Left kidney (tissue), 2 donors: ENCODE data around the gene AS3MT. TPM values are rescaled to one million over a fixed set of nuclear protein-coding genes. Genes with fewer than 3 reads are reported as not detected.
"Not testable (repeated sequence)": the region's sequence is repeated elsewhere in the genome, so short reads cannot be mapped to it uniquely, and the experiment has no call there.

ENCODE experiments used
- DNase-seq: peaks from one replicate; pipeline ENCODE4 v3.0.0-alpha.2; 2013
- polyA plus RNA-seq: library from polyadenylated mRNA; unstranded; fragments of 120-200 nt; gene quantifications from one replicate; pipeline ENCODE4 v1.2.1, GENCODE V29; 2013; ENCODE audit not compliant: insufficient read length

The AS3MT gene
- polyA plus RNA-seq, 1 donor, result 21.8 TPM

DNA sequence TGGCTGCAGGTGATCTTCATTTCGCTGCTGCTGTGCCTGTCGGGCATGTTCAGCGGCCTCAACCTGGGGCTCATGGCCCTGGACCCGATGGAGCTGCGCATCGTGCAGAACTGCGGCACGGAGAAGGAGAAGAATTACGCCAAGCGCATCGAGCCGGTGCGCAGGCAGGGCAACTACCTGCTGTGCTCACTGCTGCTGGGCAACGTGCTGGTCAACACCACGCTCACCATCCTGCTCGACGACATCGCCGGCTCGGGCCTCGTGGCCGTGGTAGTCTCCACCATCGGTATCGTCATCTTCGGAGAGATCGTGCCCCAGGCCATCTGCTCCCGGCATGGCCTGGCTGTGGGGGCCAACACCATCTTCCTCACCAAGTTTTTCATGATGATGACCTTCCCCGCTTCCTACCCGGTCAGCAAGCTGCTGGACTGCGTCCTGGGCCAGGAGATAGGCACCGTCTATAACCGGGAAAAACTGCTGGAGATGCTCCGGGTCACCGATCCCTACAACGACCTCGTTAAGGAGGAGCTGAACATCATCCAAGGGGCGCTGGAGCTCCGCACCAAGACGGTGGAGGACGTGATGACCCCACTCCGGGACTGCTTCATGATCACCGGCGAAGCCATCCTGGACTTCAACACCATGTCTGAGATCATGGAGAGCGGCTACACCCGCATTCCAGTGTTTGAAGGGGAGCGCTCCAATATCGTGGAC lies 50.1 kb downstream of the AS3MT start:
- peak; percentile 19 for DNase-seq

DNA sequence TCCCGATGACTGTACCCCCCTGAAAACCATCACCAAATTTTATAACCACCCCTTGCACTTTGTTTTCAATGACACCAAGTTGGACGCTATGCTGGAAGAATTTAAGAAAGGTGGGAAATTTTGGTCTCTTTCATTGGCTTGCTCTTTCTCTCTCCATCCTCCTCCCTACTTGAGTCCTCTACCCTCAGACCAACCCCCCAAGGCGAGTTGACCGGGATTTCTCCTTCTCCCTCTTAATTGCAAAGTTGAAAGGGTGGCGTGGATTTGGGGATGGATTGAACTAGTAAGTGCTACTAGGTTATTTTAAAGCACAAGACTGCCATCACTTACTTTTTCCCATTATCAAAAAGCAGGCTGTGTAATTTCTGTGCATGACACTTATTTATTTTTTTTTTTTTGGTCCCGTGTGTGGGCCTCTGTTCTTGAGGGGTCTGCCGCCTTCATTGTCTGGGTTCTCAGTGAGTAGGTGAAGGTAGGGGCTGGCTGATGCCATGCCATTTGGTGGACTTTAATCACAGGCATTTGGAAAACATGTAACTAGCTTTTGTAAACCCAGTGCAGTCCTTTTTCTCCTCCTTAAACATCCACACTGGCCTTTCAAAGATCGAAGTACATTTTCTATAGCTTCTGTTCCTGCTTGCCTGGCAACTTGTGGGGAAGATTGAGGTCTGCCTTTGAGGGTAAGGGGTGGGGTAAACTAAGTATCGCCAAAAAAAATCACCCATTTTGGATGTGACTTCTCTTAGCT lies 50.9 kb downstream of the AS3MT start:
- no peak for DNase-seq

DNA sequence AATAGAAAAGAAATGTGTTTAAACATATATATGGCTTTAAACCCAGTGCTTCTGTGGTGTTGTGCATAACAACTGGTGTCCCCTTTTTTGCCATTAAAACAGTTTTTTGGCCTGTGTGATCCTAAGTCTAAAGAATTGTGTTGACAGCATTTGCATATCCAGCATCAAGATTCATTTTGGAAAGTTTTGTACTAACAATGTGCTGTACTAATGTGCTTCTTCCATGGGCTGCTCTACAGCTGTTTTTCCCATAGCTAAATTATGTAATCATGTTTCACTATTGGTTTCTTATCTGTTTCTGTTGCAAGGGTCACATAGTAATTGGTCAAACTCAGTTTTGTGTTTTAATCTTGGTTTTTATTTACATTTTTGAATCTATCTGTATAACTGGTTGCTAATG lies 54.3 kb downstream of the AS3MT start:
- no peak for DNase-seq

DNA sequence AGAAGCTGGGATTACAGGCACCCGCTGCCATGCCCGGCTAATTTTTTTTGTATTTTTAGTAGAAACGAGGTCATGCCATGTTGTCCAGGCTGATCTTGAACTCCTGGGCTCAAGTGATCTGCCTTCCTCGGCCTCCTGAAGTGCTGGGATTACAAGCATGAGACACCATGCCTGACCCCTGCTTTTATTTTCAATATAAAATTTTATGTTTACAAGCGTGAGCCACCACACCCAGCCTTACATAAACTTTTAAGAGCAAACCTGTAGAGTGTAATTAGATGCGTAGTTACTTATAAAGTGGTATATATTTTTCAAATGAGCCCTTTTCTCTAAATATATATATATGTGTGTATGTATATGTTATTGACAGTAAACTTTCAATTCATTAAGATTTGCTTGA lies 57.6 kb downstream of the AS3MT start:
- DNase-seq, result no peak

DNA sequence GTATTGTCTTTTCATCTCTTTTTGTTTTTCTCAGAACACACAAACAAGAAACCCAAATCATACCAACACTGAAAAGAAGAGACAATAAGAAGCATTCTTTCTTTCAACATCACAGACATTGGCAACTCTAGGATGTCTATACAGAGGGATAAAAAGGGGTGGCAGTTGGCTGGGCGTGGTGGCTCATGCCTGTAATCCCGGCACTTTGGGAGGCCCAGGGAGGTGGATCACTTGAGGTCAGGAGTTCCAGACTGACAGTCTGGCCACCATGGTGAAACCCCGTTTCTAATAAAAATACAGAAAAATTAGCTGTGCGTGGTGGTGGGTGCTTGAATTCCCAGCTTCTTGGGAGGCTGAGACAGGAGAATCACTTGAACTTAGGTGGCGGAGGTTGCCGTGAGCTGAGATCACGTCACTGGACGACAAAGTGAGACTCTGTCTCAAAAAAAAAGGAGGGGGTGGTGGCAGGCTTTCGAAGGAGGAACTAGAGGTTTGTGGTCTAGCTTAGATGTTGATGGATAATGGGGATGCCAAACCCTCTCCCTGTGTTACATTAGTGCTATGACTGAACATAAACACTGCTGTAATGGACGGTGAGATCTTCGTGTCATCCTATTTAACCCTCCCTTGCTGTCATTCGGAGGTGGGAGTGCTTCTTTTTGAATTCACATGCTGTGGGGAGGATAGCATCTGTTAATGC lies 58.2 kb downstream of the AS3MT start:
- DNase-seq, result no peak

DNA sequence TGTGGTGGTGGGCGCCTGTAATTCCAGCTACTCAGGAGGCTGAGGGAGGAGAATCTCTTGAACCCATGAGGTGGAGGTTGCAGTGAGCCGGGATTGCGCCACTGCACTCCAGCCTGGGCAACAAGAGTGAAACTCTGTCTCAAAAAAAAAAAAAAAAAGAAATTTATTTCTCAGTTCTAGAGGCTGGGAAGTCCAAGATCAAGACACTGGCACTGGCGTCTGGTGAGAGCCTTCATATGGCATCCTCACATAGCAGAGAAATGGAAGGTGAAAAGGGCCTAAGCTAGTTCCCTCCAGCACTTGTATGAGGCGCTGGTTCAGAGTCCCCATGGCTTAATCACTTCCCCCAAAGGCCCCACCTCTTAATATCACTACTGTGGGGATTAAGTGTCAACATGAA lies 59.2 kb downstream of the AS3MT start:
- not testable (repeated sequence) for DNase-seq

DNA sequence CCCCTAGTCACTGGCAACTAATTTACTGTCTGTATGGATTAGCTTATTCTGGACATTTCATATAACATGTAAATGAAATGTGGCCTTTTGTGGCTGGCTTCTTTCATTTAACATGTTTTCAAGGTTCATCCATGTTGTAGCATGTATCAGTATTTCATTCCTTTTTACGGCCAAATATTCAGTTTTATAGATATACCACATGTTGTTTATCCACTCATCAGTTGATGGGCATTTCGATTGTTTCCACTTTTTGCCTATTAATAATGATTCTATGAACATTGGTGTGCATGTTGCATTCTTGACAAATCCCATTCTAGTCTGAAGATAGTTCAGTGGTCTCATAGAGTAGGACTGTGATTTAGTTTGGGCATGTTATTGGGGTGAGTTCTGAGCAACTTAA lies 61.5 kb downstream of the AS3MT start:
- DNase-seq, result no peak

DNA sequence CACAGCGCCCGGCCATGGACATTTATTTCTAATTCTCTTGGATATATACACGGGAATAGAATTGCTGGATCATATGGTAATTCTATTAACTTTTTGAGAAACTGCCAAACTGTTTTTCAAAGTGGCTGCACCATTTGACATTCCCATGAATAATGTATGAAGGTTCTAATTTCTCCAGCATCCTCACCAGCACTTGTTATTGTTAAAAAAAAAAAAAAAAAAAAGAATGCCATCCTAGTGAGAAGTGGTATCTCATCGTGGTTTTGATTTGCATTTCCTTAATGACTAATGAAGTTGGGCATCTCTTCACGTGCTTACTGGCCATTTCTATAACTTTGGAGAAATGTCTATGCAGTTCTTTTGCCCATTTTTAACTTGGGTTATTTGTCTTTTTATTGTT lies 62.4 kb downstream of the AS3MT start:
- no peak for DNase-seq

DNA sequence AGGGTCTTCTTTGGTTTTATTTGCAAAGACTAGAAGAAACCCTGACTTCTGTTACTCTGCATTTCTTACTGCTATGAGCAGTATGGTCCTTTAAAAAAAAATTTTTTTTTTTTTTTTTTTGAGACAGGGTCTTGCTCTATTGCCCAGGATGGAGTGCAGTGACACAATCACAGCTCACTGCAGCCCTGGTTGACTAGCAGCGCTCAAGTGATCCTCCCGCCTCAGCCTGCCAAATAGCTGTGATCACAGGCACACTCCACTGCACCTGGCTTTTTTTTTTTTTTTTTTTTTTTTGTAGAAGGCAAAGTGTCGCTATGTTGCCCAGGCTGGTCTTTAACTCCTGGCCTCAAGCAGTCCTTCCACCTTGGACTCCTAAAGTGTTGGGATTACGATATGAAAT lies 66.2 kb downstream of the AS3MT start:
- DNase-seq, result no peak

DNA sequence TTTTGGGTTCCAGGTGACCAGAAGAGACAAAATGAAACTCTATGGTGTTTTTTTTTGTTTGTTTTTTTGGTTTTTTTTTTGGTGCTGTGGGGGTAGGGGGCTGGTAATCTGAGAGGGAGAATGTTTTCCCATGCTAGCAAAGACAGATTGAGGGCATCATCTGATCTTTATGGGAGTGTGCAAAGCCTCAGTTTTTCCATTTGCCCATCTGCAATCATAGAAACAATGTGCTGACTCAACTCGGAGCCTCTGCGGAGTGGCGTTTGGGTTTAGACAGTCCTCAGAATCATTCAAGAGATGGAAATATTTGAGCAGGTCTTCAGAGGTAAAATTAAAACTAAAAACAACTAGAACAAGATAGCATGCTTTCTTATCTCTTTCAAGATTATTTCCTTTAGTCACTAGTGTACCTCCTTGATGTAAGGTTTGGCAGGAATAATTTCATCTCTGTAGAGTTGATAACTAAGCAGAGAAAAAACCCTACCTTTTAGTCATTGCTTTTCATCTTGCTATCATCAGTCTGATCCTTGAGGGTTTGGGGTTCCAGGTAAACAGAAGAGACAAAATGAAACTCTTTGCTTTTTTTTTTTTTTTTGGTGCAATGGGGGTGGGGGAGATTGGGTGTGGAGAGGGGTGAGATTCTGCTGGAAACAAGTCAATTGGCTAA lies 66.8 kb downstream of the AS3MT start:
- DNase-seq, result no peak

DNA sequence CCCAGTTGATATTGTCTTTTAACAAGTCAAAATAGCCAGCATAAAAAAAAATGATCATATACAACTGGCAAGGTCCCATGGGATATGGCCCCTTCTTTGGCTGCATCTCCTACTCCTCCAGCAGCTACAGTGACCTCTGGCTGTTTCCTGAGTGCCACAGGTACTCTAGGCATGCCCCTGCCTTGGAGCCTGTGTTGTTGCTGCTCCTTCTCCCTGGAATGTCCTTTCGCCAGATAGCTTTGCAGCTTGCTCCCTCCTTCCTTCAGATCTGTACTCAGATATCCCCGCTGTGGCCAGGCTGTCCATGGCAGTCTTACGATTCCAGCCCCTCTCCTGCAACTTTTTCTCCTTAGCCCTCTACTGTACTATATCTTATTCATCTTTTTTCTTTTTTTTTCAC lies 72.1 kb downstream of the AS3MT start:
- DNase-seq, result no peak

DNA sequence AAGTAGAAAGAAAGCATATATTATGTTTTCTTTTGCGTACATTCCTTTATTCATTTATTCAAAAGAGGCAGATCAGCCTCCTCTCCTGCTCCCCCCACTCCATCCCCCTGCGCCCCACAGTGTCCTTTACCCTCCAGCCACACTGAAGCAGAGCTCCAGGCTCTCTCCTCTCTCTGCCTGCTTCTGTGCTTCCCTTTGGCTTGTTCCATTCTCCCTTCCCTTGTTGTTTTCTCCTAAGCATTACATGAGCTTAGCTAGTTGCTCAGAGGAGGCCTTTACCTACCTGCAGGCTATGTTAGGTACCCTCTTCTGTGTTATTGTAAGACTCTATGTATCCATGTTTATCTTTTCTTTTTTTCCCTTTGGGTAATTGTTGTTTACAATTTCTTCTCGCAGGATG lies 76.2 kb downstream of the AS3MT start:
- DNase-seq, result no peak

DNA sequence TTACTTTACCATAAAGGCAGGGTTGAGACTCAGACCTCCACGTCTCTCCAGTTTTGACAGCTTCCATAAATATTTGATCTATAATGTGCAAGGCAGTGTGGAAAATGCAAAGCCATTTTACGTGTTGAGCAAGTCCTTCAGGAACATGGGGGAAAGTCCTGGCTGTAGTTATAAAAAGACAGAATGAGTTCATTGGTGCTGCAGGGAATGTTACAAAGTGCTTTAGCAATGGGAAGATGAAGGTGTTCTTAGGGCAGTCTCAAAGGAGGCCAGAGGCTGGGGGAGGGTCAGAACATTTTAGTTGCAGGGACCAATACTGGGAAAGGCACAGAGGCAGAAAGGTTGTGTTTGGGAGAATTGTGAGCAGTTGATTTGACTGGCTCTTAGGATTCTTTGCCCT lies 76.7 kb downstream of the AS3MT start:
- no peak for DNase-seq

DNA sequence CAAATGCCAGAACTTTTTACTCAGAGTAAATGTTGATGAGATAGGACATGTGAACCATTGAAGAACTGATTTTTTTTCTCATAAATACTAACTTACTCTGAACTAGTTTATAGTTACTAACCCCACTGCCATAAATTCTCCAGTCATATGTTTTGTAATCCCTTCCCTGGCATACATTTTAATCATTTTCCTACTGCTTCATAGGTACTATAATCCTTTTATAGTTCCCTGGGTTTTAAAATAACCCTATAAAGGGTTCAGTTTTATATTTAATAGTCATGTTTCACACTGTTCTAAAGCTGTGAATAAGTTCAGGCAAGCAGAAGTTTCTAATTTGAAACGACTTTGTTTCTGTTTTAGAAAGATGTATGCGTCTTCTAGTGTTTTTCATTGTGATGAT lies 77.7 kb downstream of the AS3MT start:
- no peak for DNase-seq

DNA sequence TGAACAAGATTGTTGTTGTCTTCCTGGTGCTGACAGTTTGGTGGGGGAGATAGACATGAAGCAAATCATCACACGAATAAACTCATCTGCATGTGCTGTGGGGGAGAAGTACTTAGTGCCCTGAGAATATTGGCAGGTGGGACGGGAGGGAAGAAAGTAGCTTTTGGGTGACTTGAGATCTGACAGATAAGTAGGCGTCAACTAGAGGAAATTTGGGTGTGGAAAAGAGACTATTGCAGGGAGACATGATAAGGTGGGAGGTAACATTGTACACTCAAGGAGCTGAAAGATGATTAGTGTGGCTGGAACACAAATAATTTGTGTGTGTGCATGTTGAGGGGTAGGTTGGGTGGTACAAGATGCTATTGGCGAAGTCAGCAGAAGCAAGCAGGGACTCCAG lies 78.9 kb downstream of the AS3MT start:
- DNase-seq, result no peak

DNA sequence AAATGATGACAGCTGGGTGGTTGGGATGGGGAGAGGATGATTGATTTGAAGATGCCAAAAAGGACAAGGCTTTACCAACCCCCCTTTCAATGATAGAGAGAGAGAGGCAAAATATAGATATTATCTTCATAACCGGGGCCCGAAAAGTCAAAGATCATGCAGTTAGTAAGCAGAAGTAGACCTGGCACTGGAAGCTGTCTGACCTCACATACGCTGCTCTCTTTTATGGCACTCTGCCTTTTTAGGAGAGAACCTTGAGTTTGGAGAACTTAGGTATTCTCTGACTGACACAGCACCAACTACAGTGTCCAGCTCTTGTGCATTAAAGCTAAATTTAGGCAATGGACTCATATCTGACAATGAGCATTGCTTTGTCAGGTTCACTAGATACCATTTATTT lies 79.5 kb downstream of the AS3MT start:
- no peak for DNase-seq

DNA sequence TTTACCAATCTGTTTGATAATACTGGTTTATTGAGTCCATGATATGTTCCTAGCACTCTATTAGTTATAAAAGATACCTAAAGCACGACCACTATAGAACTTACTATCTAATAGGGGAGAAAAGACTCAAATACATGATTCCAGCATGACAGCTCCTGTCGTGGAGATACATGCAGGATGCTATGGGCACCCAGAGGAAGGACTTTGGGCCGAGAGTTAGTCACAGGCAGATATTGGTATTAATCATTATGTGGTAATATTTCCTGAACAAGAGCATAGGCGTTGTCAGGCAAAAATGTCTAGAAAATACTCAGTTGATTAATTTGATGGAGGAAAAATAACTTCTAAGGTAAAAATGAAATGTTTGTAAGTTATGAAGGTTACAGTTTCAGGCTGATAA lies 80.6 kb downstream of the AS3MT start:
- no peak for DNase-seq

DNA sequence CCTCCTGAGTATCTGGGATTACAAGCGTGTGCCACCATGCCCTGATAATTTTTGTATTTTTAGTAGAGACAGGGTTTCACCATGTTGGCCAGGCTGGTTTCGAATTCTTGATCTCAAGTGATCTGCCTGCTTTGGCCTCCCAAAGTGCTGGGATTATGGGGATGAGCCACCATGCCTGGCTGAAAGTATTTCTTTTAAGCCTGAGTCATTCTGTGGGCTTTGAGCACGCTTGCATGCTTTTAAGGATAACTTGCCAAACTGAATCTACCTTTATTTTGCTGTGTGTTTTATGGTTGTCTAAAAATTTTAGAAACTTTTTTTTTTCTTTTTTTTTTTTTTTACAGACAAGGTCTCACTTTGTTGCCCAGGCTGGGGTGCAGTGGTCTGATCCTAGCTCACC lies 82.0 kb downstream of the AS3MT start:
- no peak for DNase-seq
